DMS 273 (cell line): ENCODE data around the gene LGALS3BP.
"Not testable (repeated sequence)": the region's sequence is repeated elsewhere in the genome, so short reads cannot be mapped to it uniquely, and the experiment has no call there.

Experiments used
- DNase-seq: peaks from one replicate; lab custom pipeline; 2025; ENCODE audit not compliant: unreplicated experiment; lab: John Stamatoyannopoulos, UW

LGALS3BP gene

DNA sequence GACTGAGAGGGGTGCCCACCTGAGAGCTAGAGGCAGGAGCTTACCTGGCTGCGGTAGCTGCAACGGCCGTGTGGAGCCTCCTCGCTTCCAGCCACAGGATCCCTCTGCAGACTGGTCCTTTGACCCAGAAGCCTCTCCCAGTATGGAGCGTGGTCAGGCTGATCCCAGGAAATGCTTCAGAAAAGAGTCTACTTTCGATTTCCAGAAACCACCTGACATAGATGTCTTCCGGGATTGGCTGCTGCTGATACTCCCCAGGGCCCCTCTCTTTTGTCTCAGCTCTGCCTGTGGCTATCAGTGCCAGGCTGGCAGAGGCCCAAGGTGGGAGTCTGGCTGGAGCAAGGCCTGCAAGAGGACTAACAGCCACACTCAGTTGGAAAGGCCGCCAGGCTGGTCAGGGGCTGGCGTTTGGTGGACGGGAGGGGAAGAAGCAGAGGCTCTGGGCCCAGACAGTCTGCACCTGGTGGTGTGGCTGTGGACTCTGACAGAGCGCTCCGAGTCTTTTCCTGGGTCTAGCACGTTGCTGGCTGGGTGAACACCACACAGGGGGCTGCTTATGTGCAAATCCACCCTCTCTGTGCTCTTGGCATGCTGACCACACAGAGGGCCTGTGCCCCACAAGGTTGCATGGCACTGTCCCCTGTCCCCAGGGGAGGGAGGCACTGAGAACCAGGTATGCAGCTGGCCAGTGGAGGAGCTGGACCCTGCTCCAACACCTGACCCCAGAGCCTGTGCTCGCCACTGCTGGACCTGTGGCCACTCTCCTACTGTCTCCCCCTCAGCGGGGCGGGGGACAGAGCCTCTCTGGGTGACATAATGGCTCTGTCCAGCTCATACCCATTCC is at the start of gene LGALS3BP:
Gene LGALS3BP (minus strand): TSS at position 144 of the 844 bp plus-strand sequence. CDS start 2,732 bp downstream, outside the sequence.
- DNase-seq: peak; percentile 92

DNA sequence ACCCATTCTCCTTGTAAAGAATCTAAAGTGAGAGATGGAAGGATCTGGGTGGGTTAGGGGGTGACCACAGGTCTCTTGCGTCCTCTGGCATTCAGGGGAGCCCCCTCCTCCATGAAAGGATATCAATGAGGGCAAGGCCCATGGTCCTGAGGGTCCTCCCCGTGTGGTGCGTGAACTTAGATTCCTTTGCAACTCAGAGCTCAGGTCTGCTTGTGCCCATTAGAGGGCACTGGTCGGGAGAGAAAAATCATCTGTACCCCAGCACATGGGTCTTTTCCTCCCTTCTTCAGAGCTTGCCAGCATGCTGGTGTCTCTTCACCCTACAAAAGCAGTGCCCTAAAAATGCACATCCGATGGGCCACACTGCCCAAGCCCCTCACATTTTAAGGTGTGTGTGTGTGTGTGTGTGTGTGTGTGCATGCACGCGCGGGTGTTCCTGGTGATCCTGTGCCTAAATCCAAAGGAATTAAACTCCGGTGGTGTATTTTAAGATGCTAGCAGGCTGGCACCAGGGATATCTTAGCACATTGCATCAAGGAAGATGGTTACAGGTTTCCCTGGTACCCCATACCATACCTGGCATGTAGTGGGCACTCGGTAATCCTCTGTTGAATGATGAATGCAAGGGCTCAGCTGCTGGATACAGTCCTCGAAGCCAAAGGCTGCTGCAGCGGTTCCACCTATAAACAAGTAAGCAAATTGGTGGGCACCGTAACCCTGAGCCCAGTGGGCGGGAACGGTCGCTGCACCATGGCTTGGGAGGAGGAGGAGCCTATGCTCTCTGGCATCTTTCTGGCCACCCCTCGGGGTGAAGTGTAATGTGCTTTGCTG is 49.0 kb upstream of the LGALS3BP start:
- DNase-seq: peak; percentile 53

DNA sequence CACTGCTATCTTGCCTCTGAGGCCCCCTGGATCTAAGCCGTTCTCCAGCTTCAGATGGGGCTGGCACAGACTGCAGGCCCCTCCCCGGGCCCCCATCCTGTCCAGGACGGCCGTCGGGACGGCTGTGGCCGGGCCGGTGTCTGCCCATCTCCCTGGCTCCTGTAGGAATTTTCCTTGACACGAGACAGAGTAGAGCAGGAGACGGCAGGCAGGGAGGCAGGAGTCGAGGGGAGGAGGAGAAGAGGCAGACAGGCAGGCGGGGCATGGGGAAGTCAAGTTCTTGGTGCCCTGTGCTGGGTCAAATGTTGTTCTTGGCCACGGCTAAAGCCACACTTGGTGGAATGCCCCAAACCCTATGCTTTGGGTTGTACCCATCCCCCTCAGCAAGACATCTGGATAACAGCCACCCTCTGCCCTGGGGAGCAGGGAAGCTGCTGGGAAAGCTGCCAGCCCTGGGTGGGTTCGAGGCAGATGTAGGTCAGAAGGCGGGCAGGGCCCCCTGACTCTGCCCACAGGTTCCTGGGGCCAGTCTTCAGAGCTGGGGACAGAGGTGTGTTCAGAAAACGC is 48.3 kb upstream of the LGALS3BP start:
- DNase-seq: no peak

- DNase-seq: no peak
Observed at GRCh38 chr17:79027274-79027924, 47.7 kb upstream of the LGALS3BP start.

DNA sequence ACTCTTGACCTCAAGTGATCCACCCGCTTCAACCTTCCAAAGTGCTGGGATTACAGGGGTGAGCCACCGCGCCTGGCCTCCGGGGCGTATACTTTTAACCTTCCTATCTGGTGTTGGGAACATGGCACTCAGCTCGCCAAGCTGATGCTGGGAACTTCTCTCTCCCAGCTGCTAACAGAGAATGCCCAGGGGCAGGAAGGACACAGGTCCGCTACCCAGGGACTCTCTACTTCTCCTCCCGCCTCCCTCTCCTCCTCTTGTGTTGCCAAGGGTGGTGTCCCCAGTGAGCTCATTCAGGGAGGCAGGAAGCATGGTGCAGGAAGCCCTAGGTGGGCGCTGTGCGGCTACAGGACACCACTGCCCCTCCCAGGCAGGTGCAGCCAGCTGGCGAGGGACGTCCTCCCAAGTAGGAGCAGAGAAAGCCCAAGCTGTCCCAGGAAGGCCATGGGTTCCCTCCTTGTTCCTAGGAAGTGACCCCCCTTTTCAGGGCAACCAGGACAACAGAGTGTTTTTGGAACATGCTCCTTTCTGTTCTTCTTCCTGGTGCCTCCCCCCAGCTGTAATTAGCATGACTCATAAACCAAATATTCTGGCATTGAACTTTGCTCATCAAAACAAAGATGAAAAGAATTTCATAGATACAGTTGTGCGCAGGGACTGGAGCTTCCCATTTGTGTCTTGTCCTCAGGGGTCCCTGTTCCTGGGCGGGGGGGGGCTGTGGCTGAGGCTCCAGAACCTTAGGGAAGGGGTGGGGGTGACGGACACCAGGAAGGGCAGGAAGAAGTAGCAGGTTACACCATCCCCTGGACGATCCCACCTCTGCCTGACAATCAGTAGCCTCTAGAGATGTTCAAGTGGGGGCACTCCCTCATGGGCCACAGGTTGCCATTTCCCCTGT is 46.9 kb upstream of the LGALS3BP start:
- no peak for DNase-seq

GRCh38 chr17:79024901-79025737 is 45.4 kb upstream of the LGALS3BP start:
- DNase-seq: no peak

GRCh38 chr17:79023886-79024771 is 44.4 kb upstream of the LGALS3BP start, which contains the start of gene C1QTNF1:
TSS of gene C1QTNF1 (plus strand) at chr17:79024169. CDS start at chr17:79043969, 19,800 bp downstream.
- peak; percentile 57 for DNase-seq

DNA sequence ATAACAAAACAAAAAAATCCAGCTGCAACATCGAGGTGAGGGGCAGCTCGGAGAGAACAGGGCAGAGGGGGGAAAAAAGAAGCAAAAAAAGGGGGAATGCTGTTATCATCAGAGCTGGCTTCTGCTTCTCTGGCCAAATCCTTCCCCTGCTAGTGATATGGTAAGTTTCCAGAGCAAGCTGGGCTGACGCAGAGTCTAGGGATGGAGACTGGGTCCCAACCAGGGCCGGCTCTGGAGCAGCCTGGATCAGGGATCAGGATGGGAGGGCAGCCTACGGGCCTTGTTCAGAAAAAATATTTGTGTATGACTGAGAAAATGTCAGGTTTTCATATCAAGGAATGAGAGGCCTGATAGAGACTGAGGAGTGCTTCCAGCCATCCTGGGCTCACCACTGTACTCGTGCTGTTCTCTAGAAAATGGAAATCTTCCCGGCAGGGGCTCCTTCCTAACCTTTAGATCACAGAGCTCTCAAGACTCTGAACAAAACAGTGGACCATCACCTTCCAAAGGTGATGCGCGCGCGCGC is 43.5 kb upstream of the LGALS3BP start:
- DNase-seq: no peak

DNA sequence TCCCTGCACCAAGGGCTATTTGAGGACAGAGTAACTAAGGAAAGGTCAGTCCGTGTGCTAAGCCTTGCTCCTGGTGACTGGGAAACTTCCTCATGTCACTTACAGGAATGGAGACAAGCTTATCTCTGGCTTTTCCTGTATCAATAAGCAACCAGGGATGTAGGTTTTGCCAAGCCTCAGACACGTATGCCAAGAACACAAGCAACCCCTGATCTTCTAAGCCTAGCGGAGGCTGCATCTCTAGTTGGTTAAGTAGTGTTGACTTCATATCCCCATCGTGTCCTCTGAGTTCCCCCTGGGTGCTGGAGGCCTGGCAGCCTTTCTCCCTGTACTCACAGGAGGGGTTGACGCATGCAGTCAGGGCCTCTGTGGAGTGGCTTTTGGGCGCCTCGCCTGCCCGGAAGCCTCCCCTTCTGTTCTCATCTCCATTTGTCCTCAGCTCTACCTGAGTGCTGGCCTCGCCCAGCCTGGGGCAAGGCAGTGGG is 42.8 kb upstream of the LGALS3BP start:
- no peak for DNase-seq

DNA sequence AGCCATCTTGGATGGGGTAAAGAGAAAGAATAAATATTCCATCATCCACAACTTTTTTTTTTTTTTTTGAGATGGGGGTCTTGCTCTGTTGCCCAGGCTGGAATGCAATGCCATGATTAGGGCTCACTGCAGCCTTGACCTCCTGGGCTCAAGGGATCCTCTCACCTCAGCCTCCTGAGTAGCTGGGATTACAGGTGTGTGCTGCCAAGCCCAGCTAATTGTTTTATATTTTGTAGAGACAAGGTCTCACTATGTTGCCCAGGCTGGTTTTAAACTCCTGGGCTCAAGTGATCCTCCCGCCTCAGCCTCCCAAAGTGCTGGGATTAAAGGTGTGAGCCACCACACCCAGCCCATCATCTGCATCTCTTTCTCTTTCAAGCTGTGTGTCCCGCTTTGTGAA is 42.2 kb upstream of the LGALS3BP start:
- DNase-seq: not testable (repeated sequence)

GRCh38 chr17:79020631-79021301 is 41.0 kb upstream of the LGALS3BP start:
- DNase-seq: no peak

DNA sequence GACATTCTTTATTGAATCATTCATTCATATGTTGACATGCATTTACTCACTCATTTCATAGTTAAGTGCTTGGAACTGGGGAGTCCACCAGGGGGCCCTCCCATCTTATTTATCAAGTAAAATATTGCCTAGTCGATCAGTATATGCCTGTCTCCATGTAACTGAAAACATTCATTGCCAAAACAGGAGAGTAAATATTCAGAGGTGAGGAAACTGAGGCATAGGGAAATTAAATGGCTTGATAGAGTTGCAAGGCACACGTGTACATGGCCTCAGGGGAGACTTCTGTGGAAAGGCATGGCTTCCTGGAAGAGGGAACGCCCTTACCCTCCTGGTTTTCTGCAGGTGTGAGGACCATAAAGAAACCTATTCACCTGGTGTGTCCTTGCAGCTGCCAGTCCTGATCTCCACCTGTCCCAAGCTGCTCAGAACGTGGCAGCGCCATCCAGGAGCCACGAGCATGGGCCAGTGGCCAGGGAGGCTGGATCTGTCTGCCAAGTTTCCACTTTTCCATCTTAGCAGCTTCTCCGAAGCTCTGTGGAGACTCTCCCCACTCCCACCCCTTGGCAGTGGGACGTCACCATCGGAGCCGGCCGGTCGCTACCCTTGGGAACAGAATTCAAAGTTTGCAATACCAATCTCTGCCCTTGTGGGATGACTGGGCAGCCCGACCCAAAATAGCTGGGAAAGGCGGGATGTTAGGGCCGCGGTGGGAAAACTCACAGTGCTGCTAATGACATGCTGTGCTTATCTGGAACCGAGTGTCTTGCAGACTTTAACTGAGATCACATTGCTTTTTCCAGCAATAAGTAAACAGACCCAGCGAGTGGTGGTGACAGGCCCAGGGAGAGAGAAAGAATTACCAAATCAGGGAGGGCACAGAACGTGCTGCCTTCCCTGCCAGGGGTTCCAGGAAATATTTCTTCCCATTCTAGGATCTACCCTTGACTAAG is 40.2 kb upstream of the LGALS3BP start:
- peak; percentile 80 for DNase-seq

DNA sequence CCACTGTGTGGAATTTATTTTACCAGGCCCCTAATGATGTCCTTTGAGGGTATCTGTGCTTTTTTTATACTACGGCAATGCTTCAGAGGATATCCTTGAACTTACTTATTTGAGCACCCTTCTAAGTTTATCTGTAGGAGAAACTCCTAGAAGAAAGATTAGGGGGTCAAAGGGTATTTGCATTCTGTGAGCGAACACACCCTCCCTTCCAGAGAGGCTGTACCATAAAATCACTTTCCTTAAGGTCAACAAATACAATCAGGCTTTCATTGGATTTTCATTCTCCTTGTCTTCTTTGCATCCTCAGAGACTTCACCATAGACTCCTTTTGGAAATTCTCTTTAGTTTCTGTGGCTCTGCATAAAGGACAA is 39.5 kb upstream of the LGALS3BP start:
- no peak for DNase-seq

DNA sequence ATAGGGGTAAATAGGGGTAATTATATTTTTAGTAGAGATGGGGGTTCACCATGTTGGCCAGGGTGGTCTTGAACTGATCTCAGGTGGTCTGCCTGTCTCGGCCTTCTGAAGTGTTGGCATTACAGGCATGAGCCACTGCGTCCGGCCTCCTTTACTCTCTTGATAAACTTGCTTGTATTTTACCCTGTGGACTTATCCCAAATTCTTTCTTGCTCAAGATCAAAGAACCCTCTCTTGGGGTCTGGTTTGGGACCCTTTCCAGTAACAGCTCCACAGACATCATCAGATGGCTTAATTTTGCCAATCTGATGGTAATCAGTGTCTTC is 38.6 kb upstream of the LGALS3BP start:
- no peak for DNase-seq

GRCh38 chr17:79017546-79018369 is 38.0 kb upstream of the LGALS3BP start:
- no peak for DNase-seq
